ENCODE measurements around the gene FNDC11. TPM values are rescaled to one million over a fixed set of nuclear protein-coding genes. Genes with fewer than 3 reads are reported as not detected.

The FNDC11 gene
- total RNA-seq, 1 donor from 2014 or later, result 0.52 TPM

DNA sequence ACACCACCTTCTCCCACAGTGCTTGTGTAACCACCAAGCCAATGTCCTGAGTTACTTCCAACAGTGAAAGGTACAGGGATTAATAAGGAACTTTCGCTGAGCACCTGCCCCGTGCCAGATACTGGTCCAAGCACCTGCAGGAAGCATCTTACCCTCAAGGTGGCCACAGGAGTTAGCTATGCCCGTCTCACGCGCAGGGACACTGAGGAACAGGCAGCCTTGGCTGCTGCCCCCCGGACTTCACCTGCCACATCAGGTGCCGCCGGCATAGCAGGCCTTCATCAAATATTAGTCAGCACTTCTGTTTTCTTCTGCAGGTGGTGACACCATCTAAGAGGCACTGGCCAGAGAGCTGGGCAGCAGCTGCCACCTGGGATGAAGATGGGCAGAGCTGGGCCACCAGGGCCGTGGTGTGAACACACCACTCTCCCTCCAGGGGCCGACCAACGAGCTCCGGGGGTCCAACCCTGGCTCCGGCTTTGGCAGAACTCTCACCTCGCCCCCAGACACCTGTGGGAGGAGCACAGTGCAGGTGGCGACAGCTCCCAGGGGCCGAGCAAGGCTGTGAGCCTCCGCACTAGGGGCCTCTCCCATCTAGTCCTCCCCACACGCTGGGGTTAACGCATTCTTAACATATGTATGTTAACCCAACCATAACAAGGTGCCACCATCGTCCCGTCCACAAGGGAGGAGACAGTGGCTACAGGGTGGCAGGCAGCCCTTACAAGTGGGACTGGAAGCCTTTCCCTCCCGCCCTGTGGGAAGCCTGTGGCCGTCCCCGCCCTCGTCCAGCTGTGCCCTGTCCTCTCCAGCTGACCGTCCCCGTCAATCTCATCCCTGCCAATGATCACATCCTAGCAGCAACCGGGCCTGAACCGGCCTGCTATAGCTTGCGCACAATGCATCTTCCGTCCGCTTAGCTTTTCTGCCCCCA, 36.3 kb upstream of the FNDC11 start:
- Histone ChIP-seq H3K9ac (ENCODE audit: low read depth in 1 of 3, low read length in 3 of 3) (no peak overlapping the region), H3K9me3 (ENCODE audit: control insufficient read depth in 3 of 3, low read length in 3 of 3) (no peaks in the 10 kb centered on the region), H3K4me3 (ENCODE audit: low read length in 3 of 3) (no peak overlapping the region), H3K4me1 (ENCODE audit: control insufficient read depth in 3 of 3, insufficient read depth in 3 of 3, low read length in 3 of 3) (peaks cover 20 to 34% (median 22%) of the 10 kb centered on the region in 3 donors), H3K27ac (ENCODE audit: low read depth, low read length) (no peak overlapping the region), H3K27me3 (ENCODE audit: control insufficient read depth in 3 of 3, insufficient read depth in 3 of 3, low read length in 3 of 3) (no peaks in the 10 kb centered on the region), H3K36me3 (ENCODE audit: control insufficient read depth in 3 of 3, insufficient read depth in 3 of 3, low read length in 3 of 3) (peaks cover 6 to 14% (median 7%) of the 10 kb centered on the region in 3 donors)

DNA sequence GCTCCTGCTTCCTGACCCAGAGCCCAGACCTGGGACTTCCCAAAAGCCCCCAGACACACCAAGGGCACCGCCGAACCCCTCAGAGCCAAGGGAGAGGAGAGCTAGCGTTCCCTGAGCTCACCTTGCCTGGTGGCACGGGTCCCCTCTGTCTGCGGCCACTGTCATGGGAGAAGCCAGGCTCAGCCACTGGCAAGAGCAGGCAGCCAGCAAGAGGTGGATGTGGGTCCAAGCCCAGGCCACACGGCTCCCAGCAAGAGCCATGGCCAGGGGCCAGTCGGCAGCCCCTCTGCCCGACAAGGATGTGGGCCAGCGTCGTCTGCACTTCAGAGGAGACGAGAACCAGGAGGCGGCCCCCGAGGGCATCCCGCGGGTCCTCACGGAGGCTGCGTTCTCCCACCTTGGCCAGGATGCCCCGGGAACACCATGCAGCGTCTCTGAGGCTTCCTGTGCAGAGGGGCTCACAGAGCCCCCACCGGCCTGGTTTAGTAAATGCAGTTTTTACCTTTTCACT, 35.6 kb upstream of the FNDC11 start:
- Histone ChIP-seq H3K36me3 (ENCODE audit: control insufficient read depth in 3 of 3, insufficient read depth in 3 of 3, low read length in 3 of 3) (peaks cover 11 to 18% (median 12%) of the 10 kb centered on the region in 3 donors), H3K9me3 (ENCODE audit: control insufficient read depth in 3 of 3, low read length in 3 of 3) (no peaks in the 10 kb centered on the region), H3K27ac (ENCODE audit: low read depth, low read length) (no peak overlapping the region), H3K4me3 (ENCODE audit: low read length in 3 of 3) (no peak overlapping the region), H3K4me1 (ENCODE audit: control insufficient read depth in 3 of 3, insufficient read depth in 3 of 3, low read length in 3 of 3) (peaks cover 22 to 36% (median 22%) of the 10 kb centered on the region in 3 donors), H3K9ac (ENCODE audit: low read depth in 1 of 3, low read length in 3 of 3) (no peak overlapping the region), H3K27me3 (ENCODE audit: control insufficient read depth in 3 of 3, insufficient read depth in 3 of 3, low read length in 3 of 3) (no peaks in the 10 kb centered on the region)

DNA sequence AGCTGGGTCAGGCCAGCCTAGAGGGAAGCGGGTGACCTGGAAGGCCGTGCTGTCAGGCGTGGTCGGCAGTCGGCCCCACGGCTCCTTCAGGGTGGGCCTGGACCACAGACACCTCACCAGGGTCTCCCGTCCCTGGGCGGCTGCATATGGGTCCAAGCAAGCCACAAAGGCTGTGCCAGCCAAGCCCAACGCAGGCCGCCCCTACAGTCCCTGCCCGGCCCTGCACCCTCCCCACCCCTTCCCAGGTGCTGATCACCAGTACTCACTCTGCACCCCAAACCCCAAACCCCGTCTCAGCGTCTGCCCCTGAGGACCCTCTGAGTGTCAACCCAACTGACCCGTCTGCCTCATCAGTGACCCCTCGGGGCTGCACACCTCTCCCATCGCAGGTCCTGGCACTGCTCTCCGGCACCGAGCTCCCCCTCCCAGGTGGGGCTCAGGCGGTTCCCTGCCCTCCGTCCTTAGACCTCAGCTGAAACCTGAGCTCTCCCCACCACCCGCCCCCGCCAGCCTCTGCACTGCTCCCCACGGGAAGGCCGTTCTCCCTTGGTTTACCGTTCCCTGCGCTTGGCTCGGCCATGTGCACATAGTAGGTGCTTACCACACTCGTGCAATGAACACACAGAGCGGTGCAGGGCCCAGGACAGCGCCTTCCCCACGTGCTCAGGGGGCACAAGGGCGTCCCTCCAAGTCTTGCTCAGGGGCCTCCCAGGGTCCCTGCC, 34.9 kb upstream of the FNDC11 start:
- H3K9ac ChIP-seq (ENCODE audit: low read depth in 1 of 3, low read length in 3 of 3), result peak overlapping the region in 2 of 3 donors; percentile 79 to 81
- no peaks in the 10 kb centered on the region for H3K9me3 ChIP-seq (ENCODE audit: control insufficient read depth in 3 of 3, low read length in 3 of 3)
- peaks cover 11 to 18% (median 12%) of the 10 kb centered on the region in 3 donors for H3K36me3 ChIP-seq (ENCODE audit: control insufficient read depth in 3 of 3, insufficient read depth in 3 of 3, low read length in 3 of 3)
- H3K27ac ChIP-seq (ENCODE audit: low read depth, low read length), result peak overlapping the region; percentile 79
- H3K4me3 ChIP-seq (ENCODE audit: low read length in 3 of 3), result peak overlapping the region; percentile 60 to 80 (median 78)
- peaks cover 22 to 36% (median 22%) of the 10 kb centered on the region in 3 donors for H3K4me1 ChIP-seq (ENCODE audit: control insufficient read depth in 3 of 3, insufficient read depth in 3 of 3, low read length in 3 of 3)
- no peaks in the 10 kb centered on the region for H3K27me3 ChIP-seq (ENCODE audit: control insufficient read depth in 3 of 3, insufficient read depth in 3 of 3, low read length in 3 of 3)

DNA sequence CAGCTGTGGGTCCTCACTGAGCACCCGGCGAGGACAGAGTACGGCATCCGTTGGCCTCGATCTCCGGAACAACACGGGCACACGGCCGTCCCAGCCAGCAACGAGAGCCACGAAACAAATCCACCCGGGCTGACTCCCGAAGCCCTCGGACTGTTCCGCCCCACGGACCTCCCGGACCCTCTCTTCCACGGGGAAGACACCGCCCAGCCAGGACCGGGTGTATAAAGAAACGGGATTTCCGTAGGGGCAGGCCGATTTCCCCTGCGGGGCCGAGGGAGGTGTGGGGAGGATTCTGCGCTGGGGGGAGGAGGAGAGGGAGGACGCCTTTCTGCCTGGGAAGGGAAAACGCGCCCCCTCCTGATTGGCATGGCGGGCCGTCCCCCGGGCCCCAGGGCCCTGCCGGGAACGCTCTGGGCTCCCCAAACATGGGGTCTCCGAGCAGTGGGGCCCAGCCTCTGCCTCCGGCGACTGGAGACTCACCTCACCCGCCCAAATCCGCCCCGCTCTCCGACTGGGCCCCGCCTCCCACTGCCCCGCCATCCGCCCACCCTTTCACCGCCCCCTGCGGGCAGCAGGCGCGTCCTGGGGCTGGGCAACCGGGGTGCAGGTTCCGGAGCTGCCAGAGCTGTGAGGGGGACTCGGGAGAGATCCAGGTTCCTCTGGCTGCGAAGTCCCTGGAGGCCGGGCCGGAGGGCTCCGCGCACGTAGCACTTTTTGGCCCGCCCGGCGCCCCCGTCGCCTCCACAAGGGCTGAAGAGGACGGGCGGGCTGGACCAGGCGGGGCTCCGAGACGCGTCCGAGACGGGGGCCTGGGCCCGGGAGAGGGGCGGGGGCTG, 34.1 kb upstream of the FNDC11 start:
- Histone ChIP-seq H3K27ac (ENCODE audit: low read depth, low read length) (peak overlapping the region; percentile 79), H3K4me3 (ENCODE audit: low read length in 3 of 3) (peak overlapping the region; percentile 60 to 80 (median 78)), H3K9ac (ENCODE audit: low read depth in 1 of 3, low read length in 3 of 3) (peak overlapping the region in 2 of 3 donors; percentile 79 to 81), H3K36me3 (ENCODE audit: control insufficient read depth in 3 of 3, insufficient read depth in 3 of 3, low read length in 3 of 3) (peaks cover 11 to 18% (median 12%) of the 10 kb centered on the region in 3 donors), H3K4me1 (ENCODE audit: control insufficient read depth in 3 of 3, insufficient read depth in 3 of 3, low read length in 3 of 3) (peaks cover 22 to 36% (median 22%) of the 10 kb centered on the region in 3 donors), H3K27me3 (ENCODE audit: control insufficient read depth in 3 of 3, insufficient read depth in 3 of 3, low read length in 3 of 3) (no peaks in the 10 kb centered on the region), H3K9me3 (ENCODE audit: control insufficient read depth in 3 of 3, low read length in 3 of 3) (no peaks in the 10 kb centered on the region)

DNA sequence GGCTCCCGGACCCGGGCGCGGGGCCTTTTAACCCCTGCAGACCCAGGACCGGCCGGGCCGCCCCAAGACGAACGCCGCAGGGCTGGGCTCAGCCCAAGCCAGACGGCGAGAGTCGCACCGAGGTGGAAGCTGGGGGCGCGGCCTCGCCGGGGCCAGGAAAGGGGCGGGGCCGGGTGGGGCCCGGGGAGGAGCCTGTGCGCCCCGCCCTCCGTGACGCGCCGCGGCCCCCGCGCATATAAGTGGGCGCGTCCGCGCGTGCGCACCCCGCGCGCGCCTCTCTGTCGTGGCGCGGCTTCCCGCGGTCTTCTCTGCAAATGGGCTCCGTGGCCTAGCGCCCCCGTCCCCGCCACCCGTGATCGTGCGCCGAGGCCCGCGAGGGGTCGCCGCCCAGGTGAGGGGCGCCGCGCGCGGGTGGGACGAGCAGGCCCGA, 33.4 kb upstream of the FNDC11 start, which contains the start of gene PPDPF:
Gene PPDPF, plus strand, starts transcription at position 262 of the 430 bp plus-strand sequence. CDS start 544 bp downstream, outside the sequence.
- H3K4me1 ChIP-seq (ENCODE audit: control insufficient read depth in 3 of 3, insufficient read depth in 3 of 3, low read length in 3 of 3), result peaks cover 22 to 36% (median 22%) of the 10 kb centered on the region in 3 donors
- peak within 1 kb of the TSS; percentile 43 to 84 (median 81) for H3K9ac ChIP-seq (ENCODE audit: low read depth in 1 of 3, low read length in 3 of 3)
- peak within 1 kb of the TSS; percentile 79 for H3K27ac ChIP-seq (ENCODE audit: low read depth, low read length)
- no peaks in the 10 kb centered on the region for H3K27me3 ChIP-seq (ENCODE audit: control insufficient read depth in 3 of 3, insufficient read depth in 3 of 3, low read length in 3 of 3)
- H3K9me3 ChIP-seq (ENCODE audit: control insufficient read depth in 3 of 3, low read length in 3 of 3), result no peaks in the 10 kb centered on the region
- peak within 1 kb of the TSS; percentile 62 to 80 (median 78) for H3K4me3 ChIP-seq (ENCODE audit: low read length in 3 of 3)
- peaks cover 11 to 18% (median 12%) of the 10 kb centered on the region in 3 donors for H3K36me3 ChIP-seq (ENCODE audit: control insufficient read depth in 3 of 3, insufficient read depth in 3 of 3, low read length in 3 of 3)

DNA sequence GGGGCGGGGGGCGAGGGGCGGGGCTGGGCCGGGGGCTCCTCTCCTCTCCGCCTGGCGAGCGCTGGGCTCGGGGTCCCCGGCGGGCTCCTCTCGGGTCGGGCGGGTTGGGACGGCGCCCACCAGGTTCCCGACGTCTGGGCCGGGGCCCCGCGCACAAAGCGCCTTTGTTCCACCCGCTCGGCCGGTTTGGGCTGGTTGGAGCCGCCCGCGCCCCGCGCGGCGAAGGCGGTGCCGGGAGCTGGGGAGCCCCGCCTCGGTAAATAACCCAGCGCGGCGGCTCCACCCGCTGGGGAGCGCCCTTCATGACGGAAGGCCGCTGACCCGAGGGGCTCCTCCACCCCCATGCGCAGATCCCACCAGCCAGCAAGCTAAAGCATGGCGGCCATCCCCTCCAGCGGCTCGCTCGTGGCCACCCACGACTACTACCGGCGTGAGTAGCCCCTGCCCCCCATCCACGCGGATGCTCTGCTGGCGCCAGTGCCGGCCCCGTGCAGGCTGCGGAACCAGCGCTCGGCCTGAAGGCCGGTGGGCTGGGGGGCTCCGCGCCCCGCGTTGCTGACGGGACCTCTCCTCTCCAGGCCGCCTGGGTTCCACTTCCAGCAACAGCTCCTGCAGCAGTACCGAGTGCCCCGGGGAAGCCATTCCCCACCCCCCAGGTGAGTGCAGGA, 32.9 kb upstream of the FNDC11 start:
- Histone ChIP-seq H3K27ac (ENCODE audit: low read depth, low read length) (peak overlapping the region; percentile 79), H3K27me3 (ENCODE audit: control insufficient read depth in 3 of 3, insufficient read depth in 3 of 3, low read length in 3 of 3) (no peaks in the 10 kb centered on the region), H3K36me3 (ENCODE audit: control insufficient read depth in 3 of 3, insufficient read depth in 3 of 3, low read length in 3 of 3) (peaks cover 11 to 18% (median 12%) of the 10 kb centered on the region in 3 donors), H3K4me3 (ENCODE audit: low read length in 3 of 3) (peak overlapping the region; percentile 62 to 80 (median 78)), H3K4me1 (ENCODE audit: control insufficient read depth in 3 of 3, insufficient read depth in 3 of 3, low read length in 3 of 3) (peaks cover 22 to 36% (median 22%) of the 10 kb centered on the region in 3 donors), H3K9me3 (ENCODE audit: control insufficient read depth in 3 of 3, low read length in 3 of 3) (no peaks in the 10 kb centered on the region), H3K9ac (ENCODE audit: low read depth in 1 of 3, low read length in 3 of 3) (peak overlapping the region; percentile 43 to 84 (median 81))

DNA sequence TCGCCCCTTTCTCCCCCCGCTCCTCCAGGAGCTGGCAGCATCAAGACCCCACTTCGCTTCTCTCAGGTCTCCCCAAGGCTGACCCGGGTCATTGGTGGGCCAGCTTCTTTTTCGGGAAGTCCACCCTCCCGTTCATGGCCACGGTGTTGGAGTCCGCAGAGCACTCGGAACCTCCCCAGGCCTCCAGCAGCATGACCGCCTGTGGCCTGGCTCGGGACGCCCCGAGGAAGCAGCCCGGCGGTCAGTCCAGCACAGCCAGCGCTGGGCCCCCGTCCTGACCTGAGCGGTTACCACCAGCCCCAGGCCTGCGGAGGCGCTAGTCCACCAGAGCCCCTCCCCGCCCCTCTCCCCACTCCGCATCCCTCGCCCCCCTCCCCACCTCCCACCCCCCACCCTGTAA, 32.4 kb upstream of the FNDC11 start:
- H3K4me3 ChIP-seq (ENCODE audit: low read length in 3 of 3), result peak overlapping the region; percentile 62 to 80 (median 78)
- no peaks in the 10 kb centered on the region for H3K9me3 ChIP-seq (ENCODE audit: control insufficient read depth in 3 of 3, low read length in 3 of 3)
- H3K27me3 ChIP-seq (ENCODE audit: control insufficient read depth in 3 of 3, insufficient read depth in 3 of 3, low read length in 3 of 3), result no peaks in the 10 kb centered on the region
- H3K9ac ChIP-seq (ENCODE audit: low read depth in 1 of 3, low read length in 3 of 3), result peak overlapping the region; percentile 43 to 84 (median 81)
- peaks cover 22 to 36% (median 22%) of the 10 kb centered on the region in 3 donors for H3K4me1 ChIP-seq (ENCODE audit: control insufficient read depth in 3 of 3, insufficient read depth in 3 of 3, low read length in 3 of 3)
- no peak overlapping the region for H3K27ac ChIP-seq (ENCODE audit: low read depth, low read length)
- peaks cover 11 to 18% (median 12%) of the 10 kb centered on the region in 3 donors for H3K36me3 ChIP-seq (ENCODE audit: control insufficient read depth in 3 of 3, insufficient read depth in 3 of 3, low read length in 3 of 3)

DNA sequence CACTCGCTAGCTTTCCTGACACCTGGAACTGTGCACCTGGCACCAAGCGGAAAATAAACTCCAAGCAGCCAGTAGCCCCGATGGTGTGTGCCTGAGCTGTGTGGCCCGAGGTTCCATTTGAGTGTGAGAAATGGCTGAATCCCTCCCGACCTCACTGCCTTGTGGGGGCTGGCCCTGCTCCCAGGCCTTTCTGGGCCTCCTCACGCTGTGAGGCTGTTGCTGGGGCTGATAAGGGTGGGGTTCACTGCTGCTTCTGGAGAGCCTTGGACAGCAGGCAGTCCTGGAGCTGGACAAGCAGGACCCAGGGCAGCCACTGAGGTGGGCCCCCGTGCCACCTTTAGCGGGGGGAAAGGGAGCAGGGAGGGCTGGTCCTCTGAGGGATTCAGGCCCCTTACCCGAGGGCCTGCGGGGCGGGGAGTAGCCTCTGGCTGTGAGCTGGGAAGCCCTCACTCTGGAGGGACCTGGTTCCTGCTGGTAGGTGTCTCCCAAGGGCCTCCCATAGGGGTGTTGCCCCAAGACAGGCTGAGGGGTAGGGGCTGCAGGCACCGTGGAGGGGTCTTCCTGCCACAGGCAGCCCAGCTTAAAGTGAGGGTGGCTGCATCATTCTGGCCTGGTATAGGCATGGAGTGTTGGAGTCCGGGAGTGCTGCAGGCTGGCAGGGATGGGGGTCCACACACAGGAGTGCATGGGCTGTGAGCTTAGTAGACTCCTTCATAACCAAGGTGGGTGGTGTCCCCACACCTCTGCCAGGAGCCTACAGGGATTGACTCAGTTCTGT, 31.7 kb upstream of the FNDC11 start:
- Histone ChIP-seq H3K27ac (ENCODE audit: low read depth, low read length) (no peak overlapping the region), H3K27me3 (ENCODE audit: control insufficient read depth in 3 of 3, insufficient read depth in 3 of 3, low read length in 3 of 3) (no peaks in the 10 kb centered on the region), H3K9me3 (ENCODE audit: control insufficient read depth in 3 of 3, low read length in 3 of 3) (no peaks in the 10 kb centered on the region), H3K36me3 (ENCODE audit: control insufficient read depth in 3 of 3, insufficient read depth in 3 of 3, low read length in 3 of 3) (peaks cover 11 to 18% (median 12%) of the 10 kb centered on the region in 3 donors), H3K9ac (ENCODE audit: low read depth in 1 of 3, low read length in 3 of 3) (peak overlapping the region in 1 of 3 donors; percentile 50), H3K4me3 (ENCODE audit: low read length in 3 of 3) (peak overlapping the region in 2 of 3 donors; percentile 29 to 46), H3K4me1 (ENCODE audit: control insufficient read depth in 3 of 3, insufficient read depth in 3 of 3, low read length in 3 of 3) (peaks cover 22 to 36% (median 22%) of the 10 kb centered on the region in 3 donors)
